ENCODE measurements around the gene NOTCH1. TPM values are rescaled to one million over a fixed set of nuclear protein-coding genes. Genes with fewer than 3 reads are reported as not detected.

Gene NOTCH1
- total and polyA plus RNA-seq, 7 experiments from 2014 or later: 1.9 to 92.9 (median 52.0) TPM

DNA sequence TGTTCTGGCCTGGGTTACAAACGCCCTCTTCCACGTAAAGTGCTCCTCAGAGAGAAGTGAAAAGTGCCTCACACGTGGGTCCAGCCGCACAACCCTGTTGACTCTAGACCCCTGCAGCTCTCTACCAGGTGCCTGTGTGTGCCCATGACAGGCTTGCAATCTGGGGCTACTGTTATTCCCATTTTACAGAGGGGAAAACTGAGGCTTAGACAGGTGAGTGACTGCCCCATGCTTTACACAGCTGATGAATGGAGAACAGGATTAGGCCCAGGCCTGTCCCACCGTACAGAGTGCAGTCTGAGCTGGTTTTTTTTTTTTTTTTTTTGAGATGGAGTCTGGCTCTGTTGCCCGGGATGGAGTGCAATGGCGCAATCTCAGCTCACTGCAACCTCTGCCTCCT, 100.0 kb downstream of the NOTCH1 start:
- Histone ChIP-seq H3K27ac (ENCODE audit: low read depth, low read length) (no peak overlapping the region), H3K4me3 (ENCODE audit: low read length) (no peak overlapping the region), H3K27me3 (ENCODE audit: control insufficient read depth in 2 of 2, insufficient read depth in 2 of 2, low read length in 2 of 2) (no peaks in the 10 kb centered on the region), H3K4me1 (ENCODE audit: control insufficient read depth in 2 of 2, insufficient read depth in 2 of 2, low read length in 2 of 2) (no peaks in the 10 kb centered on the region), H3K36me3 (ENCODE audit: control insufficient read depth in 2 of 3, insufficient read depth in 3 of 3, low read length in 3 of 3) (peaks cover 6 to 95% (median 24%) of the 10 kb centered on the region in 3 experiments), H3K9me3 (ENCODE audit: control insufficient read depth in 2 of 3, low read length in 3 of 3) (no peaks in the 10 kb centered on the region)
- no peak overlapping the region for H3K27ac Mint-ChIP-seq
- no peak overlapping the region for H3K4me3 Mint-ChIP-seq
- H3K27me3 Mint-ChIP-seq: no peaks in the 10 kb centered on the region
- H3K9me3 Mint-ChIP-seq: peaks cover 0 to 1% (median 0%) of the 10 kb centered on the region in 11 donors
- DNase-seq: no peak
- ChIA-PET CTCF (interaction anchor here (0.6 to 0.9 kb wide), 2 partner anchors 19 to 312 kb away, joined by 3 to 4 read pairs; partner anchors contain the start of gene LCN8), POLR2A (interaction anchor here (0.7 kb wide), 1 partner anchor 10 kb away, joined by 3 read pairs; no protein-coding TSS in a partner anchor)
- ATAC-seq: no peak
- H3K4me1 Mint-ChIP-seq: peaks cover 0 to 4% (median 0%) of the 10 kb centered on the region in 7 donors
- H3K36me3 Mint-ChIP-seq: peaks cover 7 to 58% (median 17%) of the 10 kb centered on the region in 5 donors
- intact Hi-C loops (cut with micrococcal nuclease): no loop called here

Small RNA genes within 50 kb of the gene (microRNA-seq; reads per million reads assigned to microRNA genes)
- gene MIR4673 (ENCODE audit: borderline microRNAs expressed) (not detected), gene MIR4674 (ENCODE audit: borderline microRNAs expressed) (not detected)

Other genes with a start within 250 kb of the NOTCH1 start
- under 1 TPM in 1 of 5 experiments, not detected in 4; 0.10 TPM for gene CCDC187, start 242.0 kb downstream of the NOTCH1 start, total RNA-seq
- gene CCDC187, start 242.0 kb downstream of the NOTCH1 start, polyA plus RNA-seq: not detected
- gene GPSM1, start 218.5 kb downstream of the NOTCH1 start, total RNA-seq: 10 to 100 TPM in 1 of 5 experiments, 1 to 10 TPM in 4; 6.1 to 11.5 (median 8.6) TPM
- 1 to 10 TPM in 1 of 2 donors, under 1 TPM in 1; 0.87 to 1.4 TPM for gene GPSM1, start 218.5 kb downstream of the NOTCH1 start, polyA plus RNA-seq
- gene DNLZ, start 182.3 kb downstream of the NOTCH1 start, total RNA-seq: 10 to 100 TPM; 17.2 to 27.5 (median 24.8) TPM
- gene DNLZ, start 182.3 kb downstream of the NOTCH1 start, polyA plus RNA-seq: 10 to 100 TPM; 46.6 to 51.3 TPM
- 10 to 100 TPM in 1 of 5 experiments, 1 to 10 TPM in 4; 1.1 to 19.9 (median 1.4) TPM for gene CARD9, start 172.4 kb downstream of the NOTCH1 start, total RNA-seq
- gene CARD9, start 172.4 kb downstream of the NOTCH1 start, polyA plus RNA-seq: under 1 TPM; 0.10 to 0.18 TPM
- gene SNAPC4, start 145.9 kb downstream of the NOTCH1 start, total RNA-seq: 10 to 100 TPM; 10.0 to 16.3 (median 12.8) TPM
- gene SNAPC4, start 145.9 kb downstream of the NOTCH1 start, polyA plus RNA-seq: 1 to 10 TPM; 1.2 to 2.7 TPM
- gene ENTR1, start 135.4 kb downstream of the NOTCH1 start, total RNA-seq: 10 to 100 TPM; 56.3 to 89.0 (median 66.6) TPM
- 10 to 100 TPM in 1 of 2 donors, 1 to 10 TPM in 1; 9.2 to 14.4 TPM for gene ENTR1, start 135.4 kb downstream of the NOTCH1 start, polyA plus RNA-seq
- gene PMPCA, start 135.4 kb downstream of the NOTCH1 start, total RNA-seq: 10 to 100 TPM; 60.5 to 86.3 (median 71.6) TPM
- 10 to 100 TPM; 32.2 to 47.9 TPM for gene PMPCA, start 135.4 kb downstream of the NOTCH1 start, polyA plus RNA-seq
- 10 to 100 TPM; 15.7 to 23.8 (median 22.6) TPM for gene INPP5E, start 106.2 kb downstream of the NOTCH1 start, total RNA-seq
- gene INPP5E, start 106.2 kb downstream of the NOTCH1 start, polyA plus RNA-seq: 1 to 10 TPM; 2.3 to 4.3 TPM
- gene SEC16A, start 63.0 kb downstream of the NOTCH1 start, total RNA-seq: 10 to 100 TPM; 79.8 to 88.5 (median 86.1) TPM
- gene SEC16A, start 63.0 kb downstream of the NOTCH1 start, polyA plus RNA-seq: 10 to 100 TPM; 25.4 to 42.9 TPM
- 1 to 10 TPM in 1 of 5 experiments, under 1 TPM in 2, not detected in 2; 0.56 to 2.3 (median 0.97) TPM for gene EGFL7, start 116.9 kb upstream of the NOTCH1 start, total RNA-seq
- not detected for gene EGFL7, start 116.9 kb upstream of the NOTCH1 start, polyA plus RNA-seq
- 10 to 100 TPM in 2 of 5 experiments, 1 to 10 TPM in 3; 2.3 to 20.6 (median 8.5) TPM for gene AGPAT2, start 141.4 kb upstream of the NOTCH1 start, total RNA-seq
- 10 to 100 TPM; 12.0 to 13.1 TPM for gene AGPAT2, start 141.4 kb upstream of the NOTCH1 start, polyA plus RNA-seq
- 1 to 10 TPM in 1 of 5 experiments, under 1 TPM in 2, not detected in 2; 0.46 to 1.6 (median 0.56) TPM for gene DIPK1B, start 166.5 kb upstream of the NOTCH1 start, total RNA-seq
- gene DIPK1B, start 166.5 kb upstream of the NOTCH1 start, polyA plus RNA-seq: under 1 TPM; 0.11 to 0.31 TPM
- gene LCN10, start 196.9 kb upstream of the NOTCH1 start, total RNA-seq: 1 to 10 TPM in 3 of 5 experiments, under 1 TPM in 1, not detected in 1; 0.34 to 3.2 (median 1.2) TPM
- 1 to 10 TPM in 1 of 2 donors, under 1 TPM in 1; 0.45 to 1.1 TPM for gene LCN10, start 196.9 kb upstream of the NOTCH1 start, polyA plus RNA-seq
- not detected for gene LCN6, start 202.5 kb upstream of the NOTCH1 start, total RNA-seq
- gene LCN6, start 202.5 kb upstream of the NOTCH1 start, polyA plus RNA-seq: not detected
- under 1 TPM in 1 of 5 experiments, not detected in 4; 0.83 TPM for gene LCN8, start 212.2 kb upstream of the NOTCH1 start, total RNA-seq
- not detected for gene LCN8, start 212.2 kb upstream of the NOTCH1 start, polyA plus RNA-seq
- gene LCN15, start 218.5 kb upstream of the NOTCH1 start, total RNA-seq: not detected
- gene LCN15, start 218.5 kb upstream of the NOTCH1 start, polyA plus RNA-seq: not detected
- 10 to 100 TPM; 27.2 to 54.9 (median 36.2) TPM for gene TMEM141, start 245.3 kb upstream of the NOTCH1 start, total RNA-seq
- gene TMEM141, start 245.3 kb upstream of the NOTCH1 start, polyA plus RNA-seq: 10 to 100 TPM; 28.2 to 30.6 TPM

All from naive thymus-derived CD4-positive, alpha-beta T cell (primary cell).